Endothelial cell (in vitro differentiated cells): ENCODE results near the gene TMEM191C. TPM values are rescaled to one million over a fixed set of nuclear protein-coding genes. Genes with fewer than 3 reads are reported as not detected.
"Not testable (repeated sequence)": the region's sequence is repeated elsewhere in the genome, so short reads cannot be mapped to it uniquely, and the experiment has no call there.

Experiments used
- DNase-seq: peaks from one replicate; pipeline ENCODE4 v3.0.0; 2021; ENCODE audit warnings: low spot score
- H3K27ac Mint-ChIP-seq: one replicate; pipeline ENCODE4 v1.8.0; 2021; ENCODE audit warnings: mixed read lengths, inconsistent platforms; ENCODE audit not compliant: unreplicated experiment
- H3K27me3 Mint-ChIP-seq: one replicate; pipeline ENCODE4 v1.8.0; 2021; ENCODE audit warnings: mild to moderate bottlenecking, moderate library complexity, mixed read lengths, inconsistent platforms; ENCODE audit not compliant: unreplicated experiment
- H3K36me3 Mint-ChIP-seq: one replicate; pipeline ENCODE4 v1.8.0; 2021; ENCODE audit warnings: mild to moderate bottlenecking, low read depth, mixed read lengths, inconsistent platforms; ENCODE audit not compliant: unreplicated experiment
- H3K4me1 Mint-ChIP-seq: one replicate; pipeline ENCODE4 v1.8.0; 2021; ENCODE audit warnings: mild to moderate bottlenecking, mixed read lengths, inconsistent platforms; ENCODE audit not compliant: unreplicated experiment
- H3K4me3 Mint-ChIP-seq: one replicate; pipeline ENCODE4 v1.8.0; 2021; ENCODE audit warnings: mild to moderate bottlenecking, mixed read lengths, inconsistent platforms; ENCODE audit not compliant: unreplicated experiment
- H3K9me3 Mint-ChIP-seq: one replicate; pipeline ENCODE4 v1.8.0; 2021; ENCODE audit warnings: mixed read lengths, inconsistent platforms; ENCODE audit not compliant: unreplicated experiment
- total RNA-seq: library from RNA; stranded (reverse); fragmentation: NEBNext Ultra II Directional; extraction: Animal tissue kit (Norgen Biotek cat#: 25700); gene quantifications from one replicate; pipeline ENCODE4 v1.2.1, GENCODE V29; 2021; ENCODE audit not compliant: unreplicated experiment

The TMEM191C gene
- total RNA-seq, 1 donor from 2014 or later, result 0.92 TPM

GRCh38 chr22:21469097-21469994 lies 2.2 kb downstream of the TMEM191C start:
- not testable (repeated sequence) for H3K36me3 Mint-ChIP-seq, DNase-seq, H3K4me1 Mint-ChIP-seq, H3K27me3 Mint-ChIP-seq, H3K9me3 Mint-ChIP-seq, H3K27ac Mint-ChIP-seq, H3K4me3 Mint-ChIP-seq

GRCh38 chr22:21472984-21473383 lies 5.8 kb downstream of the TMEM191C start:
- not testable (repeated sequence) for DNase-seq, H3K9me3 Mint-ChIP-seq, H3K27me3 Mint-ChIP-seq, H3K4me1 Mint-ChIP-seq, H3K27ac Mint-ChIP-seq, H3K36me3 Mint-ChIP-seq, H3K4me3 Mint-ChIP-seq

- not testable (repeated sequence) for DNase-seq, H3K36me3 Mint-ChIP-seq, H3K9me3 Mint-ChIP-seq, H3K27me3 Mint-ChIP-seq, H3K4me3 Mint-ChIP-seq, H3K4me1 Mint-ChIP-seq, H3K27ac Mint-ChIP-seq
Measured at GRCh38 chr22:21473664-21474063, 6.5 kb downstream of the TMEM191C start.

- not testable (repeated sequence) for DNase-seq, H3K4me1 Mint-ChIP-seq, H3K9me3 Mint-ChIP-seq, H3K4me3 Mint-ChIP-seq, H3K36me3 Mint-ChIP-seq, H3K27me3 Mint-ChIP-seq, H3K27ac Mint-ChIP-seq
Measured at GRCh38 chr22:21484039-21484438, 16.9 kb downstream of the TMEM191C start.

GRCh38 chr22:21487723-21488122 lies 20.5 kb downstream of the TMEM191C start:
- H3K9me3 Mint-ChIP-seq, H3K27me3 Mint-ChIP-seq, H3K27ac Mint-ChIP-seq, H3K4me1 Mint-ChIP-seq, H3K36me3 Mint-ChIP-seq, H3K4me3 Mint-ChIP-seq, DNase-seq: not testable (repeated sequence)

- H3K36me3 Mint-ChIP-seq, H3K4me1 Mint-ChIP-seq, H3K27ac Mint-ChIP-seq, DNase-seq, H3K27me3 Mint-ChIP-seq, H3K4me3 Mint-ChIP-seq, H3K9me3 Mint-ChIP-seq: not testable (repeated sequence)
Measured at GRCh38 chr22:21489149-21489680, 22.0 kb downstream of the TMEM191C start.

GRCh38 chr22:21490556-21490955 lies 23.4 kb downstream of the TMEM191C start:
- not testable (repeated sequence) for H3K36me3 Mint-ChIP-seq, DNase-seq, H3K27me3 Mint-ChIP-seq, H3K27ac Mint-ChIP-seq, H3K4me3 Mint-ChIP-seq, H3K4me1 Mint-ChIP-seq, H3K9me3 Mint-ChIP-seq

- H3K27ac Mint-ChIP-seq, DNase-seq, H3K27me3 Mint-ChIP-seq, H3K4me3 Mint-ChIP-seq, H3K36me3 Mint-ChIP-seq, H3K4me1 Mint-ChIP-seq, H3K9me3 Mint-ChIP-seq: not testable (repeated sequence)
Measured at GRCh38 chr22:21492271-21492670, 25.1 kb downstream of the TMEM191C start.

- not testable (repeated sequence) for H3K27ac Mint-ChIP-seq, H3K27me3 Mint-ChIP-seq, H3K4me3 Mint-ChIP-seq, H3K36me3 Mint-ChIP-seq, DNase-seq, H3K4me1 Mint-ChIP-seq, H3K9me3 Mint-ChIP-seq
Measured at GRCh38 chr22:21493789-21494782, 26.9 kb downstream of the TMEM191C start.

GRCh38 chr22:21497984-21498383 lies 30.8 kb downstream of the TMEM191C start:
- not testable (repeated sequence) for H3K4me1 Mint-ChIP-seq, DNase-seq, H3K27me3 Mint-ChIP-seq, H3K4me3 Mint-ChIP-seq, H3K27ac Mint-ChIP-seq, H3K9me3 Mint-ChIP-seq, H3K36me3 Mint-ChIP-seq

- not testable (repeated sequence) for H3K4me1 Mint-ChIP-seq, H3K27me3 Mint-ChIP-seq, H3K36me3 Mint-ChIP-seq, DNase-seq, H3K27ac Mint-ChIP-seq, H3K9me3 Mint-ChIP-seq, H3K4me3 Mint-ChIP-seq
Measured at GRCh38 chr22:21498489-21498888, 31.3 kb downstream of the TMEM191C start.
